CD4-positive, alpha-beta T cell treated with Interleukin-15 for 4 hours (primary cell): Measurements from ENCODE around the gene RGS9BP.
"Not testable (repeated sequence)": the region's sequence is repeated elsewhere in the genome, so short reads cannot be mapped to it uniquely, and the experiment has no call there.

Experiments used
- DNase-seq: peaks from one replicate; pipeline ENCODE4 v3.0.0-alpha.2; 2020; ENCODE audit warnings: low spot score

Gene RGS9BP

GRCh38 chr19:32695506-32695905 lies 19.9 kb downstream of the RGS9BP start:
- not testable (repeated sequence) for DNase-seq

GRCh38 chr19:32696771-32697170 lies 21.1 kb downstream of the RGS9BP start:
- DNase-seq = not testable (repeated sequence)

- DNase-seq = not testable (repeated sequence)
Observed at GRCh38 chr19:32700129-32700528, 24.5 kb downstream of the RGS9BP start.

DNA sequence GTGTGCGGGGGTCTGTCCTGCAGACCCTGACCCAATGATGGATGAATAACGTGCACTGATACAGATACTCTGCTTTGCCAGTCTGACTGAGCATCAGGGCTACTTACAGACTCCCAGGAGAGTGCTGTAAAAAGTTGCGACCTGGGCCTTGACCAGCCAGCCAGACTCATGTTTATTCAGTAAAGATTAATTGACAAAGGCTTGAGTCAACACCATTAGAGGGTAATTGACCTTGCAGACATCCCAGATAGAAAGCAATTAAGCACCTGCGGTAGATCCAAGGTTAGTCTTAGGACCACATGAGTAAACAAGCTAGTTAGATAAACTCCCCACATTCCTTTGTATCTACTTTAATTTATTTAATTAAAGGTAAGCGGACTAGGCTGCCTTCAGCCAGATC lies 26.4 kb downstream of the RGS9BP start:
- DNase-seq = no peak

GRCh38 chr19:32704006-32704405 lies 28.4 kb downstream of the RGS9BP start:
- DNase-seq = not testable (repeated sequence)

DNA sequence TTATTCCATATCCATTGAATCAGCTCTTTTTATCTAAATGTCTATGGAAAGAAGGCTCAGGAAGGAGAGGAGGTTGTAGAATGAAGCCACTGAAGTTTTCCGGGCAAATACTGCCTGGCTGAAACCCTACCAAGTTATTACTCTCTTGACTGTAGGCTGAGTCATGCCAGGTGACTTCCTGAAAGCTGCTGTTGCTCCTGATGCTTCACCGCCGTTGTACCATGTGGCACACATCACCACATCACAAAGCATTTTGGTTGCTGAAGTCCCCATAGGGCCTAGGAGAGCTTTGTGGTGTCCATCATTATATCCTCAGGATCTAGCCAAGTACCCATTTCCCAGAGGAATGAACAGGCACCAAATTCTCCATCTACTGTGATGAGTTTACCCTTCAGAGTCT lies 32.8 kb downstream of the RGS9BP start:
- peak; percentile 23 for DNase-seq

- DNase-seq = no peak
Observed at GRCh38 chr19:32709032-32709431, 33.4 kb downstream of the RGS9BP start.

DNA sequence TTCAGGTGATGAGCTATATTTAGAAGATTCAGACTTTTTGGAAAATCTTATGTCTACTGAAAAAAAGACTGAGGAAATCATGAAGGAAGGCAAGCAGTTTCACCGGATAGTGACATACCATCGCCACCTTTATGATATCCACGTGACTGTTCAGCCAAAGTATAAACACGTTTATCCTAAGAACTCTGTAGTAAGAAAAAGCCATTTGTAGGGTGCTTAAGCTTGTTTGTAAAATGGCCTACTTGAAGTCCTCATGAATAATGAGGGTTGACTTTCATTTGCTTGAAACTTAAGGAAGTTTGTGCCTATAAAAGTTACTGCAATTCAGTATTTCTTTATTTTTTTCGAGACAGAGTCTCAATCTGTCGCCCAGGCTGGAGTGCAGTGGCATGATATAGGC lies 36.1 kb downstream of the RGS9BP start:
- DNase-seq = no peak

DNA sequence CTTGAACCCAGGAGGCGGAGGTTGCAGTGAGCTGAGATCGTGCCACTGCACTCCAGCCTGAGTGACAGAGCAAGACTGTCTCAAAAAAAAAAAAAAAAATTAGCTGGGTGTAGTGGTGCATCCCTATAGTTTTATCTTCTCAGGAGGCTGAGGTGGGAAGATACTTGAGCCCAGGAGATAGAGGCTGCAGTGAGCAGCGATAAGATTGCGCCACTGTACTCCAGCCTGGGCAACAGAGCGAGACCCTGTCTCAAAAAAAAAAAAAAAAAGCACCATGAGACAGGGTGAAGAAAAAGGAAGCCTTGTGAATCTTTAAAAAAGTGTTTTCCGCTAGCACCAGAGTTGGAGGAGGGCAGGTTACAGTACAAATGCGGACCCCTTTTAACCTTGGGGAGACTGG lies 40.6 kb downstream of the RGS9BP start:
- not testable (repeated sequence) for DNase-seq

GRCh38 chr19:32717496-32717895 lies 41.8 kb downstream of the RGS9BP start:
- no peak for DNase-seq

- no peak for DNase-seq
Observed at GRCh38 chr19:32718286-32718685, 42.6 kb downstream of the RGS9BP start.

GRCh38 chr19:32719611-32720059 lies 44.0 kb downstream of the RGS9BP start, which contains the start of gene TDRD12:
Gene TDRD12, plus strand, starts transcription at chr19:32719767. Its CDS starts 306 bp downstream, at chr19:32720073.
- no peak for DNase-seq

DNA sequence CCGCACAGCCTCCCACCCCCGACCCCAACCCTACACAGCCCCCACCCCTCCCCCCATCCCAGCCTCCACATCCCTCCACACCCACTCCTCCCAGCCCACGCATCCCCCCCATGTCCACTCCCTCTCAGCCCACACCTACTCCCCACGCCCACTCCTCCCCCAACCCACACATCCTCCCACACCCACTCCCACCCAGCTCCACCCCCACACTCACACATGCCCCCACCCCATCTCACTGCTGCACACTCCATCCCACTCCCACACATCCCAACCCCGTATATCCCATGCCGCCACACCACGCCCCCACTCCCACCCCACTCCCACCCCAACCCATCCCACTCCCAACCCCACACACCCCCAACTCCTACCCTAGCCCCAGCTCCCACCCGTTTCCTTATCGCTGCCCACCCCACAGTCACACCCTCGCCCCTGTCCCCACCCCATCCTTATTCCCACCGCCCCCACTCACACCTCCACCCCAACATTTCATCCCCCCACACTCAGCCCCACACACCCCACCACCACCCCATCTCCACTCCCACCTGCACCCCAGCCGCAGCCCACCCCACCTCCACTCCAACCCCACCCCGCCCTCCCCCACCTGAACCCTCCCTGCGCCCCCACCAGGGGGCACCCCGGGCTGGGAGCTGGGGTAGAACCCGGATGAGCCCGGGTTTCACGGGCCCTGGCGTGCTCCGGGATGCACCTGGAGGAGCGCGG lies 44.7 kb downstream of the RGS9BP start:
- no peak for DNase-seq

- DNase-seq = no peak
Observed at GRCh38 chr19:32720936-32721250, 45.2 kb downstream of the RGS9BP start.
